Activated CD8-positive, alpha-beta T cell treated with anti-CD3 and anti-CD28 coated beads for 36 hours (primary cell): ENCODE data around the gene SSRP1. TPM values are rescaled to one million over a fixed set of nuclear protein-coding genes. Genes with fewer than 3 reads are reported as not detected.

ENCODE experiments used
- ATAC-seq: fragments of 200-7000 bp; cut with Tn5 transposase; one replicate; pipeline ENCODE4 v1.10.0; 2021; ENCODE audit warnings: mild to moderate bottlenecking, moderate library complexity
- CTCF ChIA-PET: fragments of 350-600 bp; sonication (Branson Sonifier 250); formaldehyde crosslinking; loops from one replicate; lab custom pipeline; 2021; ENCODE audit warnings: antibody characterized with exemption; lab: Charles Lee
- POLR2A ChIA-PET: fragments of 350-600 bp; sonication (Branson Sonifier 250); formaldehyde crosslinking; loops from one replicate; lab custom pipeline; 2021; ENCODE audit warnings: antibody characterized with exemption; lab: Charles Lee
- DNase-seq: peaks from one replicate; pipeline ENCODE4 v3.0.0-alpha.2; 2020
- H3K27ac Mint-ChIP-seq: one replicate; pipeline ENCODE4 v1.8.0; 2021; ENCODE audit warnings: mild to moderate bottlenecking, mixed read lengths
- H3K27me3 Mint-ChIP-seq: one replicate; pipeline ENCODE4 v1.8.0; 2021; ENCODE audit warnings: mixed read lengths
- H3K36me3 Mint-ChIP-seq: one replicate; pipeline ENCODE4 v1.8.0; 2021; ENCODE audit warnings: low read depth, mixed read lengths
- H3K4me1 Mint-ChIP-seq: one replicate; pipeline ENCODE4 v1.8.0; 2021; ENCODE audit warnings: low read depth, mixed read lengths
- H3K4me3 Mint-ChIP-seq: one replicate; pipeline ENCODE4 v1.8.0; 2021; ENCODE audit warnings: mild to moderate bottlenecking, moderate library complexity, mixed read lengths
- H3K9me3 Mint-ChIP-seq: one replicate; pipeline ENCODE4 v1.8.0; 2021; ENCODE audit warnings: mixed read lengths
- intact Hi-C: fragments of 100-400 bp; cut with micrococcal nuclease; formaldehyde crosslinking; loops from one replicate; pipeline ENCODE4 v1.10.0; 2022
- total RNA-seq, 2 experiments: library from RNA; stranded (reverse); gene quantifications; one replicate each; pipeline ENCODE4 v1.2.3, GENCODE V29; 2021
- TF ChIP-seq, protein P1 (sequence below): fragments of 200-600 bp; IDR thresholded peaks from one replicate; pipeline ENCODE4 v1.8.0; 2022; ENCODE audit warnings: antibody characterized with exemption, mild to moderate bottlenecking

The SSRP1 gene
- total RNA-seq, 2 experiments from 2014 or later: 284 to 290 TPM

DNA sequence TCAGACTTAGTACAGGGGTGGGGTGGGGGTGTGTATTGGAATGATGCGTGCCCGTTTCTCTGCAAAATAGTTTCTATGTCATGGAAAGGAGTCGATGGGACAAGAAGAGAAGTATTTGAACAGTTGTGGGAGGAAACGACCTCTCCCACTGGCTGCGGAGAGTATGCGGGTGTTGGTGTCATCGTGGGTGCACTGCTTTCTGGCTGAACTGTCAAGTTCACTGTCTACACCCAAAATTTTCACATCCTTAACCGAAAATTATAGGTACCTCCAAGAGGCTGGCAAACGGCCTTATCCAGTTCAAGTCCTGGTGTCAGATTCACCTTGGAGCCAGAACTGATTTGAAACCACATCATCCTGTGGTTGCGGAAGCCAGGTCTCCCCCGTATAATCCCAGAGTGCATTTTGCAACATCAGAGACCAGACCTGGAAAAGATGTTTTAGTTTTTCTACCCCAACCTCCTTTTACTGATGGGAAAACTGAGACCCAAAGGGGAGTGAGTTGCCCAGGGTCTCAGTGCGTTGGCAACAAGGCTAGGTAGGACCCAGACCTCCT, 497 bp upstream of the SSRP1 start:
- peaks cover 43% of the 10 kb centered on the region for H3K36me3 Mint-ChIP-seq
- DNase-seq: peak; percentile 55
- peak overlapping the region; percentile 100 for H3K27ac Mint-ChIP-seq
- intact Hi-C loops: no loop called here
- POLR2A ChIA-PET: interaction anchor here (0.7 to 4.5 kb wide), 2 partner anchors 11 to 140 kb away, joined by 3 to 63 read pairs; partner anchors contain the start of gene TNKS1BP1
- CTCF ChIA-PET: interaction anchor here (1.0 to 1.4 kb wide), 3 partner anchors 121 to 193 kb away, joined by 3 to 7 read pairs (median 3); no protein-coding TSS in a partner anchor
- H3K27me3 Mint-ChIP-seq: no peaks in the 10 kb centered on the region
- peak; percentile 34 for ATAC-seq
- TF ChIP-seq, protein P1, sequence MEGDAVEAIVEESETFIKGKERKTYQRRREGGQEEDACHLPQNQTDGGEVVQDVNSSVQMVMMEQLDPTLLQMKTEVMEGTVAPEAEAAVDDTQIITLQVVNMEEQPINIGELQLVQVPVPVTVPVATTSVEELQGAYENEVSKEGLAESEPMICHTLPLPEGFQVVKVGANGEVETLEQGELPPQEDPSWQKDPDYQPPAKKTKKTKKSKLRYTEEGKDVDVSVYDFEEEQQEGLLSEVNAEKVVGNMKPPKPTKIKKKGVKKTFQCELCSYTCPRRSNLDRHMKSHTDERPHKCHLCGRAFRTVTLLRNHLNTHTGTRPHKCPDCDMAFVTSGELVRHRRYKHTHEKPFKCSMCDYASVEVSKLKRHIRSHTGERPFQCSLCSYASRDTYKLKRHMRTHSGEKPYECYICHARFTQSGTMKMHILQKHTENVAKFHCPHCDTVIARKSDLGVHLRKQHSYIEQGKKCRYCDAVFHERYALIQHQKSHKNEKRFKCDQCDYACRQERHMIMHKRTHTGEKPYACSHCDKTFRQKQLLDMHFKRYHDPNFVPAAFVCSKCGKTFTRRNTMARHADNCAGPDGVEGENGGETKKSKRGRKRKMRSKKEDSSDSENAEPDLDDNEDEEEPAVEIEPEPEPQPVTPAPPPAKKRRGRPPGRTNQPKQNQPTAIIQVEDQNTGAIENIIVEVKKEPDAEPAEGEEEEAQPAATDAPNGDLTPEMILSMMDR: no peak
- peaks cover 41% of the 10 kb centered on the region for H3K4me1 Mint-ChIP-seq
- no peaks in the 10 kb centered on the region for H3K9me3 Mint-ChIP-seq
- H3K4me3 Mint-ChIP-seq: peak overlapping the region; percentile 96

DNA sequence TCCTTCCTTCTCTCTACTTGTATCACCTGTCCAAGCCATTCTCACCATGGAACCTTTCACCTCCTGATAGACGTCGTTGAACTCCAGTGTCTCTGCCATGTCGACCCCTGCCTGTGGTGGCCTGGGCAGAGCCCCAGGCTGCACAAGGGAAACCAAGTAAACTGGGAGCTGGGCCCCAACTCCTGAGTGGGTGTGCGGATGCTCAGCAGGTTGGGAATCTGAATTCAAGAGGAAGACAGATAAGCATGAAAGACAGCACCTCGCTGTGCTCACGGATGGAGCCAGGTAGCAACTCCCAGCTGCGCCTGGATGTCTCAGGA, 709 bp downstream of the SSRP1 start:
- Mint-ChIP-seq H3K27me3 (no peaks in the 10 kb centered on the region), H3K36me3 (peaks cover 54% of the 10 kb centered on the region), H3K4me3 (peak overlapping the region; percentile 96), H3K4me1 (peaks cover 50% of the 10 kb centered on the region), H3K27ac (peak overlapping the region; percentile 100), H3K9me3 (no peaks in the 10 kb centered on the region)
- ChIA-PET CTCF (interaction anchor here (1.0 kb wide), 1 partner anchor 10 kb away, joined by 4 read pairs; the partner anchor contains the start of gene TNKS1BP1), POLR2A (interaction anchor here (0.8 to 4.5 kb wide), 4 partner anchors 10 to 123 kb away, joined by 3 to 63 read pairs (median 4); partner anchors contain the start of gene TNKS1BP1)
- intact Hi-C loops: no loop called here
- no peak for DNase-seq
- no peak for ATAC-seq
- TF ChIP-seq, protein P1: no peak

DNA sequence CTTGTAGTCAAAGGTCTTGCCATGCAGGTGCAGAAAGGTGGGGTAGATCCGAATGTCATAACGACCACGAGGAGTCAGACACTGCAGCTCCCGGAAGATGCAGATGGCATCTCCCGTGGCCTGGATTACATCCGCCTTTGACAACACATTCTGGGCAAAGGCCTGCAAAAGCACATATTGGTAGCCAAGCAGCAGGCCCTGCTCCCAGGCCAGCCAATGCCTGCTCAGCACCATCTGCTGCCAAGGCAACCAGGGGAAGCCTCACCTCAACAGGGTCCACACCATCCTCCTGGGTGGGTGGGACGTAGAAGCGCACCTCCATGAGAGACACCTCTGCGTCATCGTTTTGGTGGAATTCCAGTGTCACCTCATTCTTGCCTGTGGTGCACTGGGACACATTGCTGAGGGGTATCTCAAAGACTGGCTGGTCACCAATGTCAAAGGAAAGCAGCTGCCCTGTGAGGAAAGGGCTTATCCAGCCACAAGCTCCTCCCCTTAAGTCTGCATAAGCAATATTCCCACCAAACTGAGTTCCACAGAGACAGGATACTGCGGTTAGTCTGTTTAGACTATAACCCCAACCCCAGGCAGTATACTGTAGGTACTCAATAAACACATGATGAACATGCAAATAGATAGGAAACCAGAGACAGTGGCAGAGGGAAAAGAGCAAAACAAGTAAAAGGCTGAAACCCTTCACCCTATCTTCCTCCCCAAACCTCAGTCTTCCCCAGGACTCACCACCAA, 2.8 kb downstream of the SSRP1 start:
- POLR2A ChIA-PET: interaction anchor here (0.8 to 4.5 kb wide), 2 partner anchors 7 to 63 kb away, joined by 3 to 63 read pairs; partner anchors contain the start of gene TNKS1BP1
- DNase-seq (no peak), ATAC-seq (no peak)
- no peaks in the 10 kb centered on the region for H3K27me3 Mint-ChIP-seq
- no peaks in the 10 kb centered on the region for H3K9me3 Mint-ChIP-seq
- intact Hi-C loops: no loop called here
- peaks cover 74% of the 10 kb centered on the region for H3K36me3 Mint-ChIP-seq
- TF ChIP-seq, protein P1: no peak
- peak overlapping the region; percentile 21 for H3K27ac Mint-ChIP-seq
- CTCF ChIA-PET: interaction anchor here (1.3 to 1.5 kb wide), 2 partner anchors 13 to 125 kb away, joined by 3 to 4 read pairs; no protein-coding TSS in a partner anchor
- no peak overlapping the region for H3K4me3 Mint-ChIP-seq
- H3K4me1 Mint-ChIP-seq: peaks cover 55% of the 10 kb centered on the region

DNA sequence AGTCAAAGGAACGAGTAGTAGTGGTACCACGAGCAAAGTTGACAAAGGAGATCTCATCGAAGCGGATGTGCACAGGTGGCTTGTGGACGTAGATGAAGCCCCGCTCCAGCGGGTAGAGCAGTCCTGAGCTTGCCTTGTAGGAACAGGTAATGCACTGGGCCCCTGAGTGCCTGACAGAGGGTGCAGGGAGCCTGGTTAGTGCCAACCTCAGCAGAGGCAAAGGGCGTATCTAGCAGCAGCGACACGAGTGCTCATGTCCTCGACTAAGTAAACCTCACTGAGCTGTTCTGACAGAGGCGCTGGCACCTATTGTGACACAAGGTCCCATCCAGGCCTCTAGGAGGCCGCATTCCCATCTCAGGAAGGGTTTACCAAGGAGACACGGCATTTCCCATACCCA, 4.0 kb downstream of the SSRP1 start:
- intact Hi-C loops: no loop called here
- ATAC-seq (no peak), DNase-seq (no peak)
- CTCF ChIA-PET: interaction anchor here (1.1 kb wide), 1 partner anchor 19 kb away, joined by 3 read pairs; no protein-coding TSS in a partner anchor
- Mint-ChIP-seq H3K36me3 (peaks cover 86% of the 10 kb centered on the region), H3K9me3 (no peaks in the 10 kb centered on the region), H3K4me1 (peaks cover 64% of the 10 kb centered on the region), H3K4me3 (no peak overlapping the region), H3K27ac (no peak overlapping the region), H3K27me3 (no peaks in the 10 kb centered on the region)
- POLR2A ChIA-PET: interaction anchor here (0.8 to 1.4 kb wide), 2 partner anchors 11 to 96 kb away, joined by 3 read pairs; no protein-coding TSS in a partner anchor
- TF ChIP-seq, protein P1: no peak
